HG02973 (cell line): Measurements from ENCODE around the gene GTF2IRD1.
"Not testable (repeated sequence)": the region's sequence is repeated elsewhere in the genome, so short reads cannot be mapped to it uniquely, and the experiment has no call there.

Experiments
- ATAC-seq: cut with Tn5 transposase; IDR thresholded peaks from one replicate; pipeline ENCODE4 v1.9.1; 2021; ENCODE audit warnings: moderate library complexity; ENCODE audit not compliant: unreplicated experiment

The GTF2IRD1 gene

GRCh38 chr7:74485611-74486010 is 31.9 kb downstream of the GTF2IRD1 start:
- ATAC-seq: no peak

- ATAC-seq: not testable (repeated sequence)
Observed at GRCh38 chr7:74488518-74489030, 34.9 kb downstream of the GTF2IRD1 start.

GRCh38 chr7:74489997-74490945 is 36.6 kb downstream of the GTF2IRD1 start:
- no peak for ATAC-seq

- not testable (repeated sequence) for ATAC-seq
Observed at GRCh38 chr7:74491490-74491889, 37.8 kb downstream of the GTF2IRD1 start.

GRCh38 chr7:74493295-74493694 is 39.6 kb downstream of the GTF2IRD1 start:
- ATAC-seq: no peak

GRCh38 chr7:74494076-74494548 is 40.4 kb downstream of the GTF2IRD1 start:
- ATAC-seq: no peak

GRCh38 chr7:74495112-74496086 is 41.7 kb downstream of the GTF2IRD1 start:
- no peak for ATAC-seq

- no peak for ATAC-seq
Observed at GRCh38 chr7:74496272-74496671, 42.6 kb downstream of the GTF2IRD1 start.

GRCh38 chr7:74496773-74497172 is 43.1 kb downstream of the GTF2IRD1 start:
- ATAC-seq: not testable (repeated sequence)

GRCh38 chr7:74498354-74498753 is 44.6 kb downstream of the GTF2IRD1 start:
- ATAC-seq: no peak

GRCh38 chr7:74498996-74499834 is 45.5 kb downstream of the GTF2IRD1 start:
- ATAC-seq: no peak

GRCh38 chr7:74499835-74500388 is 46.2 kb downstream of the GTF2IRD1 start:
- no peak for ATAC-seq

GRCh38 chr7:74501298-74501697 is 47.6 kb downstream of the GTF2IRD1 start:
- ATAC-seq: no peak

- ATAC-seq: no peak
Observed at GRCh38 chr7:74502216-74502891, 48.6 kb downstream of the GTF2IRD1 start.

- ATAC-seq: no peak
Observed at GRCh38 chr7:74503061-74503460, 49.4 kb downstream of the GTF2IRD1 start.

GRCh38 chr7:74503943-74504342 is 50.2 kb downstream of the GTF2IRD1 start:
- ATAC-seq: no peak

GRCh38 chr7:74505471-74506324 is 52.0 kb downstream of the GTF2IRD1 start:
- ATAC-seq: no peak

GRCh38 chr7:74506325-74506724 is 52.6 kb downstream of the GTF2IRD1 start:
- ATAC-seq: no peak
